CD4-positive, alpha-beta memory T cell (primary cell): Measurements from ENCODE around the gene CLEC2A. TPM values are rescaled to one million over a fixed set of nuclear protein-coding genes. Genes with fewer than 3 reads are reported as not detected.
"Not testable (repeated sequence)": the region's sequence is repeated elsewhere in the genome, so short reads cannot be mapped to it uniquely, and the experiment has no call there.

Experiments
- CTCF ChIA-PET: fragments of 350-600 bp; sonication (Branson Sonifier 250); formaldehyde crosslinking; loops from one replicate; lab custom pipeline; 2021; ENCODE audit warnings: inconsistent platforms; ENCODE audit not compliant: partially characterized antibody; lab: Charles Lee
- POLR2A ChIA-PET: fragments of 350-600 bp; sonication (Branson Sonifier 250); formaldehyde crosslinking; loops from one replicate; lab custom pipeline; 2021; ENCODE audit not compliant: partially characterized antibody; lab: Charles Lee
- DNase-seq, 5 donors: peaks; one replicate each; pipeline versions ENCODE4 v3.0.0 to v3.0.0-alpha.2; 2020 to 2022; ENCODE audit warnings: mixed read lengths in 1 of 5
- H3K27ac ChIP-seq: one replicate; pipeline ENCODE4 v1.7.0; 2013; ENCODE audit warnings: low read depth, low read length
- H3K27me3 ChIP-seq: 2 replicates; pipeline ENCODE4 v1.7.0; 2013; ENCODE audit warnings: mild to moderate bottlenecking, low read length, moderate library complexity; ENCODE audit not compliant: insufficient read depth
- H3K36me3 ChIP-seq: 2 replicates; pipeline ENCODE4 v1.7.0; 2013; ENCODE audit warnings: mild to moderate bottlenecking, low read length, moderate library complexity; ENCODE audit not compliant: insufficient read depth
- H3K4me1 ChIP-seq: 2 replicates; pipeline ENCODE4 v1.7.0; 2013; ENCODE audit warnings: mild to moderate bottlenecking, low read length, moderate library complexity; ENCODE audit not compliant: insufficient read depth
- H3K4me3 ChIP-seq, 2 donors: one replicate each; pipeline ENCODE4 v1.7.0; 2013; ENCODE audit warnings: low read length in 2 of 2, mild to moderate bottlenecking in 1 of 2
- H3K9me3 ChIP-seq, 2 donors: one replicate each; pipeline ENCODE4 v1.7.0; 2013; ENCODE audit warnings: low read length in 2 of 2, control low read depth in 1 of 2; ENCODE audit not compliant: control insufficient read depth in 1 of 2
- H3K27ac Mint-ChIP-seq, 7 donors: one replicate each; pipeline ENCODE4 v1.8.0; 2020 to 2021; ENCODE audit warnings: mixed read lengths in 7 of 7, mild to moderate bottlenecking in 6 of 7, inconsistent platforms in 3 of 7, moderate library complexity in 3 of 7
- H3K27me3 Mint-ChIP-seq, 2 donors: one replicate each; pipeline ENCODE4 v1.8.0; 2020 to 2021; ENCODE audit warnings: mixed read lengths in 2 of 2
- H3K36me3 Mint-ChIP-seq, 2 donors: one replicate each; pipeline ENCODE4 v1.8.0; 2020 to 2021; ENCODE audit warnings: mixed read lengths in 2 of 2, inconsistent platforms in 1 of 2, mild to moderate bottlenecking in 1 of 2
- H3K4me1 Mint-ChIP-seq, 4 donors: one replicate each; pipeline ENCODE4 v1.8.0; 2020 to 2021; ENCODE audit warnings: mixed read lengths in 4 of 4, mild to moderate bottlenecking in 1 of 4
- H3K4me3 Mint-ChIP-seq, 8 donors: one replicate each; pipeline ENCODE4 v1.8.0; 2020 to 2021; ENCODE audit warnings: mixed read lengths in 8 of 8, mild to moderate bottlenecking in 7 of 8, moderate library complexity in 6 of 8, inconsistent platforms in 3 of 8
- H3K9me3 Mint-ChIP-seq, 8 donors: one replicate each; pipeline ENCODE4 v1.8.0; 2020 to 2021; ENCODE audit warnings: mixed read lengths in 8 of 8, mild to moderate bottlenecking in 5 of 8, inconsistent platforms in 3 of 8, moderate library complexity in 1 of 8
- intact Hi-C: fragments of 100-400 bp; cut with micrococcal nuclease; formaldehyde crosslinking; loops from one replicate; pipeline ENCODE4 v1.15.1; 2023
- polyA plus RNA-seq, 2 donors: library from polyadenylated mRNA; unstranded; fragments of 300-500 nt; fragmentation: Illumina TruSeq; gene quantifications; one replicate each; pipeline ENCODE4 v1.2.3, GENCODE V29; 2021
- total RNA-seq, 2 experiments: library from RNA; stranded (reverse); gene quantifications; one replicate each; pipeline ENCODE4 v1.2.3, GENCODE V29; 2021

CLEC2A gene
- not detected for total RNA-seq
- not detected for polyA plus RNA-seq

DNA sequence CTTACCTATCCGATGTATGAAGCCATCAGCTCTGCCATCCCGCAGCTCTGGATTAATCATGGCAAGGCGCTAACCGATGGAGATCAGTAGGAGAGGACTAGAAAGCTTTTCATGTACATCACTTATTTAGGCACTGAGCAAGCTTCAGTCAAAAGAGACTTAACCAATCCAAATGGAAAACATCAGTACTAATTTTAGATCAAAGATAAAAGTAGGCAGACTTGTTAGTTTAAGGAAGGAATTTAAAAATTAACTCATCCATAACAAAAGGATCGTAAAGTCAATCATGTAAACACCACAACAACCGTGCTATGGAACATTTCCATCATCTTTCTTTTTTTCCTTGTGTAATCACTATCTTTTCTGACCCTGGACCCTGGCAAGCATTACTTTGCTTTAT, at the start of gene CLEC2A:
Gene CLEC2A, minus strand, starts transcription at position 101 of the 400 bp plus-strand sequence. Its CDS starts 41 bp downstream, at position 60.
- POLR2A ChIA-PET, result no interaction called here
- H3K4me3 Mint-ChIP-seq, result no peak within 1 kb of the TSS
- peaks cover 1 to 8% of the 10 kb centered on the region in 2 donors for H3K27me3 Mint-ChIP-seq
- H3K4me1 Mint-ChIP-seq, result no peaks in the 10 kb centered on the region
- no peaks in the 10 kb centered on the region for H3K4me1 ChIP-seq
- H3K36me3 Mint-ChIP-seq, result no peaks in the 10 kb centered on the region
- no peaks in the 10 kb centered on the region for H3K36me3 ChIP-seq
- no peak within 1 kb of the TSS for H3K27ac Mint-ChIP-seq
- intact Hi-C loops, result no loop called here
- H3K9me3 ChIP-seq, result no peaks in the 10 kb centered on the region
- no peak within 1 kb of the TSS for H3K4me3 ChIP-seq
- no peaks in the 10 kb centered on the region for H3K27me3 ChIP-seq
- H3K9me3 Mint-ChIP-seq, result no peaks in the 10 kb centered on the region
- no peak for DNase-seq
- CTCF ChIA-PET, result interaction anchor here (1.5 kb wide), 1 partner anchor 118 kb away, joined by 9 read pairs; no protein-coding TSS in a partner anchor
- H3K27ac ChIP-seq, result no peak within 1 kb of the TSS

- H3K4me1 ChIP-seq, result no peaks in the 10 kb centered on the region
- H3K4me1 Mint-ChIP-seq, result no peaks in the 10 kb centered on the region
- no peak for DNase-seq
- ChIA-PET CTCF (no interaction called here), POLR2A (no interaction called here)
- no peak overlapping the region for H3K4me3 Mint-ChIP-seq
- H3K36me3 Mint-ChIP-seq, result no peaks in the 10 kb centered on the region
- intact Hi-C loops, result no loop called here
- peaks cover 0 to 18% (median 9%) of the 10 kb centered on the region in 8 donors for H3K9me3 Mint-ChIP-seq
- no peaks in the 10 kb centered on the region for H3K27me3 ChIP-seq
- no peak overlapping the region for H3K4me3 ChIP-seq
- H3K9me3 ChIP-seq, result no peaks in the 10 kb centered on the region
- no peaks in the 10 kb centered on the region for H3K36me3 ChIP-seq
- no peak overlapping the region for H3K27ac ChIP-seq
- H3K27me3 Mint-ChIP-seq, result peaks cover 5 to 14% of the 10 kb centered on the region in 2 donors
- no peak overlapping the region for H3K27ac Mint-ChIP-seq
Measured at GRCh38 chr12:9980126-9980525, 48.0 kb upstream of the CLEC2A start.

DNA sequence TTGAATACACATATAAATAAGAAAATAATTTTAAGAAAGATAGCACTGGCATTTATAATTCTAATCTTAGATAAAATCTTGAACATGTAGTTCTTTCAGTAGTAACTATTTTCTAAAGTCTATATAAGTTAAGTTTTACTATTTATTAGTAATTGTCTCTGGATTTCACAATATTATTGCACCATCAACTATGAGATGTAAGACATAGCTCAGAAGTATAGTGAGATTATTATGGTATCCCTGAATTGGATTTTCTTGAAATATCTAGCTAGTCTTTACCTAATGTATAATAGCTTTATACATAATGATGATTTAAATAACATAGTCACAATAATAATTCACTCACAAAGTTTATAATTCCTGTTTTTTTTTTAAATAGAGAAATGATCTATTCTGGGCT, 45.7 kb upstream of the CLEC2A start:
- CTCF ChIA-PET, result interaction anchor here (1.5 kb wide), 1 partner anchor 164 kb away, joined by 4 read pairs; no protein-coding TSS in a partner anchor
- POLR2A ChIA-PET, result interaction anchor here (1.0 kb wide), 1 partner anchor 126 kb away, joined by 4 read pairs; no protein-coding TSS in a partner anchor
- no peaks in the 10 kb centered on the region for H3K4me1 ChIP-seq
- no peak overlapping the region for H3K27ac ChIP-seq
- no peaks in the 10 kb centered on the region for H3K9me3 ChIP-seq
- Mint-ChIP-seq H3K27me3 (peaks cover 8 to 25% of the 10 kb centered on the region in 2 donors), H3K27ac (no peak overlapping the region), H3K4me1 (no peaks in the 10 kb centered on the region), H3K4me3 (no peak overlapping the region), H3K9me3 (peaks cover 0 to 21% (median 12%) of the 10 kb centered on the region in 8 donors), H3K36me3 (no peaks in the 10 kb centered on the region)
- no peak overlapping the region for H3K4me3 ChIP-seq
- H3K27me3 ChIP-seq, result no peaks in the 10 kb centered on the region
- intact Hi-C loops, result no loop called here
- DNase-seq, result no peak
- H3K36me3 ChIP-seq, result no peaks in the 10 kb centered on the region

- H3K36me3 Mint-ChIP-seq, H3K4me3 Mint-ChIP-seq, H3K9me3 ChIP-seq, H3K4me1 ChIP-seq, DNase-seq, H3K4me1 Mint-ChIP-seq, H3K27me3 ChIP-seq, H3K27ac Mint-ChIP-seq, H3K4me3 ChIP-seq, POLR2A ChIA-PET, H3K27ac ChIP-seq, H3K36me3 ChIP-seq, intact Hi-C loops: not testable (repeated sequence)
- Mint-ChIP-seq H3K9me3 (peaks cover 0 to 21% (median 12%) of the 10 kb centered on the region in 8 donors), H3K27me3 (peaks cover 7 to 25% of the 10 kb centered on the region in 2 donors)
- CTCF ChIA-PET, result interaction anchor here (1.5 kb wide), 1 partner anchor 163 kb away, joined by 4 read pairs; no protein-coding TSS in a partner anchor
Measured at GRCh38 chr12:9976626-9977025, 44.5 kb upstream of the CLEC2A start.

DNA sequence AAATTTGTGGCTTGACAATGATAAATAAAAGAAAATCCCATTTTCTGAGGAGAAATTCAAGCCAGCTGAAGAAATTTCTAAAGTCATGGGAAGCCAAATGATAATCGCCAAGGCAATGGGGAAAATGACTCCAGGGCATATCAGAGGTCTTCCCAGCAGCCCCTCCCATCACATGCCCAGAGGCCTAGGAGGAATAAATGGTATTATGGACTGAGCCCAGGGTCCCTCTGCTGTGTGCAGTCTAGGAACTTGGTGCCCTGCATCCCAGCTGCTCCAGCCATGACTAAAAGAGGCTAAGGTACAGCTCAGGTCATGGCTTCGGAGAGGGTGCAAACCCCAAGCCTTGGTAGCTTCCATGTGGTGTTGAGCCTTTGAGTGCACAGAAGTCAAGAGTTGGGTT, 43.4 kb upstream of the CLEC2A start:
- no peak overlapping the region for H3K4me3 Mint-ChIP-seq
- no peak overlapping the region for H3K27ac ChIP-seq
- POLR2A ChIA-PET, result no interaction called here
- H3K27ac Mint-ChIP-seq, result no peak overlapping the region
- H3K36me3 Mint-ChIP-seq, result no peaks in the 10 kb centered on the region
- H3K9me3 Mint-ChIP-seq, result peaks cover 0 to 21% (median 12%) of the 10 kb centered on the region in 8 donors
- intact Hi-C loops, result no loop called here
- no peaks in the 10 kb centered on the region for H3K27me3 ChIP-seq
- no peak for DNase-seq
- H3K4me1 Mint-ChIP-seq, result no peaks in the 10 kb centered on the region
- CTCF ChIA-PET, result no interaction called here
- H3K9me3 ChIP-seq, result no peaks in the 10 kb centered on the region
- H3K4me1 ChIP-seq, result no peaks in the 10 kb centered on the region
- no peak overlapping the region for H3K4me3 ChIP-seq
- H3K27me3 Mint-ChIP-seq, result peaks cover 7 to 23% of the 10 kb centered on the region in 2 donors
- H3K36me3 ChIP-seq, result no peaks in the 10 kb centered on the region

DNA sequence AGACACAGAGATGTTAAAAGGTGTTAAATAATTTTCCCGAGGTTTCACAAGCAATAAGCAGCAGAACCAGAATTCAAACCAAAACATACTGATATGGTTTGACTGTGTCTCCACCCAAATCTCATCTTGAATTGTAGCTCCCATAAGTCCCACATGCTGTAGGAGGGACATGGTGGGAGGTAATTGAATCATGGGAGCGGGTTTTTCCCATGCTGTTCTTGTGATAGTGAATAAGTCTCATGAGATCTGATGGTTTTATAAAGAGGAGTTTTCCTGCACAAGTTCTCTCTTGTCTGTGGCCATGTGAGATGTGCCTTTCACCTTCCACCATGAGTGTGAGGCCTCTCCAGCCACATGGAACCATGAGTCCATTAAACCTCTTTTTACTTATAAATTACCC, 42.6 kb upstream of the CLEC2A start:
- H3K9me3 ChIP-seq, DNase-seq, CTCF ChIA-PET, H3K27me3 ChIP-seq, H3K4me3 Mint-ChIP-seq, H3K4me1 Mint-ChIP-seq, H3K27ac ChIP-seq, intact Hi-C loops, H3K4me1 ChIP-seq, H3K27ac Mint-ChIP-seq, H3K4me3 ChIP-seq, H3K36me3 Mint-ChIP-seq, H3K36me3 ChIP-seq, POLR2A ChIA-PET: not testable (repeated sequence)
- H3K27me3 Mint-ChIP-seq, result peaks cover 5 to 22% of the 10 kb centered on the region in 2 donors
- peaks cover 0 to 21% (median 11%) of the 10 kb centered on the region in 8 donors for H3K9me3 Mint-ChIP-seq

GRCh38 chr12:9973949-9974348, 41.8 kb upstream of the CLEC2A start:
- Histone ChIP-seq H3K27me3 (no peaks in the 10 kb centered on the region), H3K27ac (no peak overlapping the region), H3K4me3 (no peak overlapping the region), H3K36me3 (no peaks in the 10 kb centered on the region), H3K9me3 (no peaks in the 10 kb centered on the region), H3K4me1 (no peaks in the 10 kb centered on the region)
- Mint-ChIP-seq H3K4me3 (no peak overlapping the region), H3K4me1 (no peaks in the 10 kb centered on the region), H3K9me3 (peaks cover 0 to 21% (median 11%) of the 10 kb centered on the region in 8 donors), H3K36me3 (no peaks in the 10 kb centered on the region), H3K27me3 (peaks cover 5 to 20% of the 10 kb centered on the region in 2 donors), H3K27ac (no peak overlapping the region)
- CTCF ChIA-PET, result no interaction called here
- no peak for DNase-seq
- POLR2A ChIA-PET, result no interaction called here
- intact Hi-C loops, result no loop called here
